Dermis microvascular lymphatic vessel endothelial cell (primary cell): ENCODE data around the gene MUC20. TPM values are rescaled to one million over a fixed set of nuclear protein-coding genes. Genes with fewer than 3 reads are reported as not detected.
"Not testable (repeated sequence)": the region's sequence is repeated elsewhere in the genome, so short reads cannot be mapped to it uniquely, and the experiment has no call there.

Experiments used
- DNase-seq, 2 donors: peaks; one replicate each; pipeline versions ENCODE4 v3.0.0 to v3.0.0-alpha.2; 2010; ENCODE audit warnings: low read depth in 2 of 2
- total RNA-seq: library from RNA; depleted of rRNA; stranded (reverse); fragments of >200 nt; gene quantifications from 2 replicates; pipeline ENCODE4 v1.2.1, GENCODE V29; 2014

MUC20 gene
- total RNA-seq, 1 donor from 2014 or later = not detected

GRCh38 chr3:195770081-195770840 is 49.5 kb downstream of the MUC20 start:
- peak; percentile 73 to 87 for DNase-seq

GRCh38 chr3:195770841-195771645 is 50.3 kb downstream of the MUC20 start:
- not testable (repeated sequence) for DNase-seq

- DNase-seq = no peak
Observed at GRCh38 chr3:195771646-195772300, 51.0 kb downstream of the MUC20 start.

- no peak for DNase-seq
Observed at GRCh38 chr3:195773956-195774537, 53.3 kb downstream of the MUC20 start.

GRCh38 chr3:195774917-195775316 is 54.1 kb downstream of the MUC20 start:
- DNase-seq = peak; percentile 21 to 46

- no peak for DNase-seq
Observed at GRCh38 chr3:195777975-195778374, 57.2 kb downstream of the MUC20 start.

GRCh38 chr3:195781236-195781635 is 60.5 kb downstream of the MUC20 start:
- DNase-seq = not testable (repeated sequence)

Other genes starting within 250 kb of the MUC20 start
- 112 and 255 TPM in 2 replicates for gene PPP1R2, start 177.7 kb upstream of the MUC20 start, total RNA-seq
- gene APOD, start 137.0 kb upstream of the MUC20 start, total RNA-seq = 12.9 and 14.5 TPM in 2 replicates
- gene MUC4, start 91.0 kb downstream of the MUC20 start, total RNA-seq = not detected in 2 replicates
- 11.3 and 13.4 TPM in 2 replicates for gene TNK2, start 187.6 kb downstream of the MUC20 start, total RNA-seq